ENCODE results near the gene CACNG3. TPM values are rescaled to one million over a fixed set of nuclear protein-coding genes. Genes with fewer than 3 reads are reported as not detected.

The CACNG3 gene
- total and polyA plus RNA-seq, 2 of the 13 experiments (the other 11 are each of a cell fraction or from before 2014, with no cell fraction given) = not detected

DNA sequence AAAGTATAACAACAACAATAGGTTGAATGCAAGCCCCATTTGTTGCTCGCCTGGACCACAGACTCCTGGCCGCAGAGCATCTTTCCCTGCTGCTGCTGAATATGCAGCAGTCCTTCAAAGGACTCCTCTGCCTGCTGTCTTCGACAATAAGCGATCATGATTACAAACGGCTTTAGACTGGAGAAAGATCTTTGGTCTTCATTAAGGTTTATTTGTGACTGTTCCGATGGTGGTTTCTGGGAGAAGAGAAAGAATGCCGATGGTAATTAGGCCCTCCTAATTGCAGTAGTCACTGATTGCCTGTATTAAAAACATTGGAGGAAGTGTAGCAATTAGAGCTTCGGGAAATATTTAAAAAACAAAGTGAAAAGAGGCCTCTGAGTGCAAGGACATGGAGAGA lies 138.2 kb downstream of the CACNG3 start:
- no peaks in the 10 kb centered on the region for H4K20me1 ChIP-seq (ENCODE audit: insufficient read depth, low read length)
- H3K9me3 ChIP-seq (ENCODE audit: low read length) = no peaks in the 10 kb centered on the region
- no peaks in the 10 kb centered on the region; a peak in 1 of 5 replicates for H3K27me3 ChIP-seq (ENCODE audit: control insufficient read depth in 1 of 2, insufficient read depth in 2 of 2, low read length in 2 of 2)
- TF ChIP-seq, protein P1, sequence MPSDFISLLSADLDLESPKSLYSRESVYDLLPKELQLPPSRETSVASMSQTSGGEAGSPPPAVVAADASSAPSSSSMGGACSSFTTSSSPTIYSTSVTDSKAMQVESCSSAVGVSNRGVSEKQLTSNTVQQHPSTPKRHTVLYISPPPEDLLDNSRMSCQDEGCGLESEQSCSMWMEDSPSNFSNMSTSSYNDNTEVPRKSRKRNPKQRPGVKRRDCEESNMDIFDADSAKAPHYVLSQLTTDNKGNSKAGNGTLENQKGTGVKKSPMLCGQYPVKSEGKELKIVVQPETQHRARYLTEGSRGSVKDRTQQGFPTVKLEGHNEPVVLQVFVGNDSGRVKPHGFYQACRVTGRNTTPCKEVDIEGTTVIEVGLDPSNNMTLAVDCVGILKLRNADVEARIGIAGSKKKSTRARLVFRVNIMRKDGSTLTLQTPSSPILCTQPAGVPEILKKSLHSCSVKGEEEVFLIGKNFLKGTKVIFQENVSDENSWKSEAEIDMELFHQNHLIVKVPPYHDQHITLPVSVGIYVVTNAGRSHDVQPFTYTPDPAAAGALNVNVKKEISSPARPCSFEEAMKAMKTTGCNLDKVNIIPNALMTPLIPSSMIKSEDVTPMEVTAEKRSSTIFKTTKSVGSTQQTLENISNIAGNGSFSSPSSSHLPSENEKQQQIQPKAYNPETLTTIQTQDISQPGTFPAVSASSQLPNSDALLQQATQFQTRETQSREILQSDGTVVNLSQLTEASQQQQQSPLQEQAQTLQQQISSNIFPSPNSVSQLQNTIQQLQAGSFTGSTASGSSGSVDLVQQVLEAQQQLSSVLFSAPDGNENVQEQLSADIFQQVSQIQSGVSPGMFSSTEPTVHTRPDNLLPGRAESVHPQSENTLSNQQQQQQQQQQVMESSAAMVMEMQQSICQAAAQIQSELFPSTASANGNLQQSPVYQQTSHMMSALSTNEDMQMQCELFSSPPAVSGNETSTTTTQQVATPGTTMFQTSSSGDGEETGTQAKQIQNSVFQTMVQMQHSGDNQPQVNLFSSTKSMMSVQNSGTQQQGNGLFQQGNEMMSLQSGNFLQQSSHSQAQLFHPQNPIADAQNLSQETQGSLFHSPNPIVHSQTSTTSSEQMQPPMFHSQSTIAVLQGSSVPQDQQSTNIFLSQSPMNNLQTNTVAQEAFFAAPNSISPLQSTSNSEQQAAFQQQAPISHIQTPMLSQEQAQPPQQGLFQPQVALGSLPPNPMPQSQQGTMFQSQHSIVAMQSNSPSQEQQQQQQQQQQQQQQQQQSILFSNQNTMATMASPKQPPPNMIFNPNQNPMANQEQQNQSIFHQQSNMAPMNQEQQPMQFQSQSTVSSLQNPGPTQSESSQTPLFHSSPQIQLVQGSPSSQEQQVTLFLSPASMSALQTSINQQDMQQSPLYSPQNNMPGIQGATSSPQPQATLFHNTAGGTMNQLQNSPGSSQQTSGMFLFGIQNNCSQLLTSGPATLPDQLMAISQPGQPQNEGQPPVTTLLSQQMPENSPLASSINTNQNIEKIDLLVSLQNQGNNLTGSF (CRISPR knock-in tag; IDR thresholded peaks at IDR 0.05) = no peak
- no peak for TF ChIP-seq SMAD1 (CRISPR knock-in tag; IDR thresholded peaks at IDR 0.05; ENCODE audit: borderline replicate concordance, low read depth)
- no peak for TF ChIP-seq PCBP1 (IDR thresholded peaks at IDR 0.05; ENCODE audit: borderline replicate concordance, low read depth, low read length)
- no peak for TF ChIP-seq SIN3B (IDR thresholded peaks at IDR 0.05; ENCODE audit: low read length)
- TF ChIP-seq ZNF749 (CRISPR knock-in tag; IDR thresholded peaks at IDR 0.05; ENCODE audit: borderline replicate concordance) = no peak
- no peak for TF ChIP-seq ZNF292 (CRISPR knock-in tag; IDR thresholded peaks at IDR 0.05; ENCODE audit: borderline replicate concordance, low read depth)
- TF ChIP-seq ZFP82 (CRISPR knock-in tag; IDR thresholded peaks at IDR 0.05; ENCODE audit: borderline replicate concordance) = no peak
- no peak for TF ChIP-seq DPF2 (CRISPR knock-in tag; IDR thresholded peaks at IDR 0.05; ENCODE audit: borderline replicate concordance, low read depth)
- no peak for TF ChIP-seq RNF2 (conservative IDR thresholded peaks at IDR 0.05; ENCODE audit: low read depth)
- WGBS (ENCODE audit: low lambda C conversion rate) = 30% methylated on average over 8 of the region's 8 CpGs
- no peaks in the 10 kb centered on the region for H3K79me2 ChIP-seq (ENCODE audit: insufficient read depth, low read length)
- DNase-seq (ENCODE audit: low spot score) (no peak), FAIRE-seq (no peak), ATAC-seq (no peak)
- intact Hi-C loops (cut with micrococcal nuclease; ENCODE audit: unreplicated experiment) = no loop called here
- ChIA-PET POLR2A (no interaction called here), CTCF (ENCODE audit: low intra/inter-chr PET ratio, low total read pairs) (no interaction called here)
- no peak overlapping the region for H3K27ac ChIP-seq (ENCODE audit: extremely low read length, insufficient read depth, low read length)
- BruUV-seq (replicated peaks) = no TSS peak
- no peak overlapping the region for H3K4me2 ChIP-seq (ENCODE audit: low read depth, low read length)
- H3K36me3 ChIP-seq (replicated peaks in 1 of 2; ENCODE audit: control insufficient read depth in 1 of 2, insufficient read depth in 2 of 2, low read length in 2 of 2) = no peaks in the 10 kb centered on the region
- in situ Hi-C loops (cut with HindIII; ENCODE audit: extremely low pct_ligation_motif_present, low pct_unique_long_range_greater_than_20kb) = no loop called here
- H3K4me1 ChIP-seq (ENCODE audit: insufficient read depth, low read length) = no peaks in the 10 kb centered on the region
- no peak overlapping the region for H3K4me3 ChIP-seq (replicated peaks in 1 of 3; ENCODE audit: insufficient read depth in 1 of 3, low read depth in 2 of 3, low read length in 3 of 3)
- no peak overlapping the region for H2AFZ ChIP-seq (ENCODE audit: low read length)
- H3K9ac ChIP-seq (ENCODE audit: insufficient read depth, low read depth, low read length) = no peak overlapping the region
